ENCODE measurements around the gene TMEM38A. TPM values are rescaled to one million over a fixed set of nuclear protein-coding genes. Genes with fewer than 3 reads are reported as not detected.

TMEM38A gene, protein sequence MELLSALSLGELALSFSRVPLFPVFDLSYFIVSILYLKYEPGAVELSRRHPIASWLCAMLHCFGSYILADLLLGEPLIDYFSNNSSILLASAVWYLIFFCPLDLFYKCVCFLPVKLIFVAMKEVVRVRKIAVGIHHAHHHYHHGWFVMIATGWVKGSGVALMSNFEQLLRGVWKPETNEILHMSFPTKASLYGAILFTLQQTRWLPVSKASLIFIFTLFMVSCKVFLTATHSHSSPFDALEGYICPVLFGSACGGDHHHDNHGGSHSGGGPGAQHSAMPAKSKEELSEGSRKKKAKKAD
- total RNA-seq = 3.5 TPM

DNA sequence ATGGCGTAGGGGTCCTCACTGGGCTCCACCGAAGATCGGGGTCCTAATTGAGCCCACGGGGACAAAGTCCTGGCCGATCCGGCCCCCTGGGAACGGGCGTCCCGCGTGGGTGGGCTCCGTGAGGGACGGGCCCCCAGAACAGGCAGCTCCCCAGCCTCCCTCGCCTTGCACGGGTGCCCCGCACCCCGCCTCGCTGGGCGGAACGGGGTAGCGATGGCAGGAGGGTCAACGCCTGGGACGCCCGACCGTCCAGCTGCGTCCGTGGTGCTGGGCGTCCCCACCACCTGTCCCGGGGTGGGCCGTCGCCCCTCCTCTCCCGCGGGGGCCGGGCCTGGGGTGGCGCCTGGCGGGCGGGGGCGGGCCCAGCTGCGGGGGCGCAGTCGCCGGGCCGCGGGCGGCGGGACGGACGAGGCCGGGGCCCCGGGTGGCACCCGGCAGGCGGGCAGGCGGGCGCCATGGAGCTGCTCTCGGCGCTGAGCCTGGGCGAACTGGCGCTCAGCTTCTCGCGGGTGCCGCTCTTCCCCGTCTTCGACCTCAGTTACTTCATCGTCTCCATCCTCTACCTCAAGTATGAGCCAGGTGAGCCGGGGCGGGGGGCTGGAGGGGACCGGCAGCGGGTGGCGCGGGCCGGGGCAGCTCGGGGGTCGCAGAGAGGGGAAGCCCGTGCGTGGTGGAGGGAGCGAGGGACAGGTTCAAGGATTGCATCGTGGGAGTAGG is at the start of gene TMEM38A:
Gene TMEM38A, plus strand, starts transcription at position 377 of the 717 bp plus-strand sequence. Its CDS starts 79 bp downstream, at position 456.
- DNase-seq (ENCODE audit: low spot score) = peak; percentile 69
- peak; percentile 23 for ATAC-seq
- intact Hi-C loops (cut with DNase I) = no loop called here

DNA sequence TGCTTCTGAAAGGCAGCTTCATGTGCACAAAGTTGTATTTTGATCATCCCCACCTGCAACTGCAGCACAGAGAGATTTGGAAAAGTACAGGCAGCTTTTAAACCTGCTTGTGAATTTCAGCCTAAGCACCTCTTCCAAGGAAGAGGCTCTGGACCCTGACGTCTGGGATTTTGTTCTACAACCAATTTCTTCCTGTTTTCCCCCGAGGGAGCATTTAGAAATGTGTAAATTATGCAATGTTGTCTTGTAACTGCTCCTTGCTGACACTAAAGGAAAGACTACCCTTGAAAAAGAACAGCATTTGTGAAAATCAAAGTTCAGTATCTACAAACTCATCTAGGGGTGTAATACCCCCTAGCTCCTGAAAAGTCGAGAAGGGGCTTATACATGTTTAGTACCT is 48.3 kb upstream of the TMEM38A start:
- ATAC-seq = no peak
- no peak for DNase-seq (ENCODE audit: low spot score)
- intact Hi-C loops (cut with DNase I) = no loop called here

DNA sequence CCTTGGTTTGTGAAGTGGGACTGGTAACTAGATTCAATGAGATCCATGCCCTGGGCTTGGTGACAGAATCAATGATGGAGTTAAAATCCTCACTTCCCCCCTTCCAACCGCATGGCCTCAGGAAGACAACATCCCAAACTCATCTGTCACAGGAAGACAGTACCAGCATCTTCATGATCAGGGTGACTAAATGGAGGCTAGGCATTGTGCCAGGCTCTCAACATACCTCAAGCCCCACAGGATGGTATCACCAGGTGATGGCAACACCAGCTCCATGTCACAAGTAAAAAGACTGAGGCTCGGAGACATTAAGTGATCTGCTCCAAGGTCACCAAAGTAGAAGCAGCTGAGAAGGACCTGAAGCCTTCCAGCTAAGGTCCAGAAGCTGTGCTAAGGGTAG is 47.1 kb upstream of the TMEM38A start:
- intact Hi-C loops (cut with DNase I) = loop anchor here (2.0 kb wide), 1 partner anchor 25 kb away; no protein-coding TSS in a partner anchor
- no peak for DNase-seq (ENCODE audit: low spot score)
- no peak for ATAC-seq

DNA sequence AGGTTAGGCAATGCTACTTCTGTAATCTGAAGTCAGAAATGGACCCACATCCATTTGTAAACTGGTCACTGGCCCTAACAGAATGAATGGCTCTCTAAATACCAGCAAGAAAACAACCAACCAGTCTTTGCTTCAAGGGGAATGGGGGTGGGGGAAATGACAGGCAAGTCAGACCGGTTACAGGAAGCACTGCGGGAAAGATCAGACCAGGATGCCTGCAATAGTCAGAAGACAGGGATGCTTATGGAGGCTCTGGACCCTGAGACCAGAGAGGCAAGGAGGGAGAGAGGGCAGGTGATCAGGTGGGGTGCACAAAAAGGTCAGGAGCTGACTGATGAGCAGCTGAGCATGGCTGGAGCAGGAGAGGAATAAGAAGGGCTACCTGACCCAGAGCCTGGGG is 46.0 kb upstream of the TMEM38A start:
- no peak for ATAC-seq

DNA sequence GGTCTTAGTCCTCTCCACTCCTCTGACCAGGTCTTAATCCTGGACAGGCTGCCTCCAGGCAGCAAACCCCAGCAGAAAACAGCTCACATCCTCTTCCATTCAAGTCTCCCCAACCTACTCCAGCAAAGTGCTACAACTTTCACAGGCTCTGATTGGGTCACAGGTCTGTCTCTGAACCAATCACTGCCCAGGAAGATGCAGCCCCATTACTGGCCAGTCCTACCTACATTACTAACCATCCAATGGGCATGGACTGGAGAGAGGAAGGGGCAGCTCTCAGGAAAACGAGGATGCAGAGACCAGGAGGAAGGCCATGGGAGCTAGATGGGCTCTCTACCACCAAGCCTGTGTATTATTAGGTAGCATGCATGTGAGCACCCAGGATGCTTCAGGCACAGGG is 45.1 kb upstream of the TMEM38A start:
- intact Hi-C loops (cut with DNase I) = loop anchor here (2.0 kb wide), 1 partner anchor 23 kb away; no protein-coding TSS in a partner anchor
- ATAC-seq (no peak), DNase-seq (ENCODE audit: low spot score) (no peak)

More for the DNA sequence above, 46.0 kb upstream of the TMEM38A start:
- intact Hi-C loops (cut with DNase I) = loop anchor here (2.0 kb wide), 1 partner anchor 24 kb away; no protein-coding TSS in a partner anchor
- DNase-seq (ENCODE audit: low spot score) = no peak

DNA sequence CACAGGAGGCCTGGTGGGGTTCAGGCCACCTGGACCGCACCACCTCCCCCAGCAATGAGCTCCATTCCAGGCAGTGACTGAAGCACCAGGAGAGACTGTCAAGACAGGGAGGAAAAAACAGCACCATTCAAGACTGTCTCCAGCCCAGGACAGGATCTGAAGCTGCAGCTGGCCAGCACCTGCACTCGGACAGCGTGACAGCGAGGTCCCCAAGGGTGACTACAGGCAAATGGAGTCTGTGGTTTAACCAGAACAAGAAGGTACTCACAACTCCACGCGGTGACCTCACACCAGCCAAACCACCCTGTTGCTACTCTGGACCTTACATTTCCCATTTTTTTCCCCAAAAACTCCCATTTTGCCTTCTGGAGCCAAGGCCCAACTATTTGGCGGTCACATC is 42.7 kb upstream of the TMEM38A start:
- intact Hi-C loops (cut with DNase I) = no loop called here
- ATAC-seq (no peak), DNase-seq (ENCODE audit: low spot score) (no peak)

DNA sequence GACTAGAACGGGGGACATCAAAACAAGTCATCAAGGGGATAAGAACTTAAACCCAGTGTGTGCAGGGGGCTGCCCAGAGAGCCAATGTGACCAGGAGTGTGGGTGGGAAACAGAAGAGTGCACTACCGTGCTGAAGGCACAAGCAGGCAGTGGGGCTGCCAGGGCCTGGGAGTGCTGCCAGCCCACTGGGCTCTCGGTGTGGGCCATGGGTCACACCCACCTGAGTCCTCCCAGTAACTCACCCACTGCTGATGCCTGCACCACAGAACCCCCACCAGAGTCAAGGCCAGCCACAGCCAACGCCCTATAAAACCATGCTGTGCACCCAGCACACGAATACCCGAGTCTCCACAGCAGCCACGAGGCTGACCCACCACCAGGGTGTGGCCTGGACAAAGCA is 41.5 kb upstream of the TMEM38A start:
- DNase-seq (ENCODE audit: low spot score) (no peak), ATAC-seq (peak; percentile 40)
- intact Hi-C loops (cut with DNase I) = no loop called here

DNA sequence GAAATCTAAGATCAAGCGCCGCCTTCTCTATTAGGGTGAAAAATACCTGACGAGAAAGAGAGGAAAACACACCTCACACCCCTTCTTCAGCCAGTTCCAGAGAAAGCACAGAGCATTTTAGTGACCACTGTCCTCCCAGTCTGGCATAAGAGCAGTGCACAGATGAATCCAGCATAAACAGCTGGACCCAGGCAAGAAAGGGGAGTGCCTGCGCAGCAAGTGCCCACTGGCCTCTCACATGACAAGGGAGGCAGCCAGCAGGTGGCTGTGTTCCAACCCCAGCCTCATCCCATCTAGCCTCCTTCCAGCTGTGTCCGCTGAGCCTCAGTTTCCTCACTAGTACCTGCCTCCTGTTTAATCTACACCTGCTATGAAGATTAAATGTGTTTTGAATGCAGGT is 40.9 kb upstream of the TMEM38A start:
- DNase-seq (ENCODE audit: low spot score) (no peak), ATAC-seq (peak; percentile 33)
- intact Hi-C loops (cut with DNase I) = no loop called here

DNA sequence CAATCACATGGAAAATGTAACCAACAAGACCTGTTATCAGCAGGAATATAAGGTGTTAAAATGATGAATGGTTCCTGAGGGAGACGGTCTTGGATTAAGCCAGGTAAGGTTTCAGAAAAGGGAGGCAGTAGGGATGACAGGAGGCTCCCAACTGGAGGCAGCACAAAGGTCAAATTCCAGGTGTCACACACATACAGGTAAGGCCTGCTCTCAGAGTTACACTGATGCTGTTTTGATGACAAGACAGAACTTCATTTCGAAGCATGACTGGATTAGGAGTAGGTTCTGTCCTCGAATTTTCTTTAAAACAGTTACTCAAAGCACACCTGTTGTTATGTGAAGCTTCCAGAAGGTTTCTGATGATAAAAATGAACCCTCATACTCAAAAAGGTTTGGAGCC is 40.4 kb upstream of the TMEM38A start:
- no peak for ATAC-seq
- DNase-seq (ENCODE audit: low spot score) = no peak
- intact Hi-C loops (cut with DNase I) = no loop called here

DNA sequence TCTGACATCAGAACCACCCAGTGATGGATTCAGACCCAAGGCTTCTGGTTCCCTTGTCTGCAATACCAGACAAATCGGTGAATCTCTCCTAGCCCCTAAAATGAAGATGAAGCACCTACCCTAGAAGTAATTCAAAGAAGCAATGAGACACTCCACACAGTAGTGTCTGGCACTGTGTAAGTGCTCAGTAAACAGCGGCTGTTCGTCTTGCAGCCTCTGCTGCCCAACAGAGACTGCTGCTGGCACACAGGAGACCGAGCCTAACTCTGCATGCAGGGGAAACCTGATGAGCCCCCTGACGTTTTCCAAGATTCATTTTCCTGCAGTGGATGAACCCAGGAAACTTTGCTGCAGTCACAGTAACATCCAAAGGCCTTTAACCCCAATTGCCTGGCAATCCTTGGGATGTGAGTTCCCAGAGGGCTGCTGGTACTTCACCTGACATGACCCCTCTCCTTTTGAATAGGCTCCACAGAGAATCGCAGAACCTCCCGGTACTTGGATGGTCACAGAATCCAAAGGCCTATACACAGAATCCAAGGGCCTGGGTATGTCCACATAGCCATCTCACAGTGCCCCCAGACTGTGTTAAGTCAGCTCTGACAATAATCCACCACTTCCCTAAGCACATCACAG is 39.7 kb upstream of the TMEM38A start:
- intact Hi-C loops (cut with DNase I) = no loop called here
- ATAC-seq (peak; percentile 12), DNase-seq (ENCODE audit: low spot score) (no peak)

DNA sequence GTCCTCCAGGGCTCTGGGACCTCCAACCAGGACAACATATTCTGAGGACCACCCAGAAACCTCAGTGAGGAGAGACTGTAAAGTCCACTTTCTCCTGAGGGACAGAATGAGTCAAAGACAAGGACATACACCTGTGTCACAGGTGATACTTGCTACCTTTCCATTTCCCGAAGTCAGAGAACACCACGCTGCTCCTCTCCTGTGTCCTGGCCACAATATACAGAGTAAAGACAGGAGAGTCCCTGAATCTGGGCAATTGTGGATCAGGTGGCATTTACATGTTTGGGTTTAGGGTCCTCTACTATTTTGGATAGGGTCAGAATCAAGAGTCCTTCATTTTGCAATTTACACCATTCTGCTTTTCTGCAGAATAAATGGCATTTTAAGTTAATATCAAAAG is 37.9 kb upstream of the TMEM38A start:
- no peak for DNase-seq (ENCODE audit: low spot score)
- no peak for ATAC-seq
- intact Hi-C loops (cut with DNase I) = no loop called here

DNA sequence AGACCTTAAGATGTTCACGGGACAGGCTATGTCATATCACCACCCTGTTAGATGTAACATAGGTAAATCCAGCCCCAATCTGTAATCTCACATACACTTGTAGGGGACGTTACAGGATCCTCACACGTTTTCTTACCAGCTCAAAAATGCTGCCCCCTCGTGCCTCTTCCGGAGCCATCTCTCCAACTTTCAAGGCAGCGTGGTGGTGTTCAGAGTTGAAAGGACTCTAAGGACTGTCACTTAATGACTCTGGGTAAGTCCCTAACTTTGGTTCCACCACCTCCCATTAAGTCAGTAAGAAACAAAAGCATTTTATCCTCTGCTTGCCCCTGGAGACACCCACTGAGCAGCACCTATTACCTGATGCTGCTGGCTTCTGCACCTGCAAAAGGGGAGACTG is 37.4 kb upstream of the TMEM38A start:
- ATAC-seq = no peak
- intact Hi-C loops (cut with DNase I) = no loop called here
- no peak for DNase-seq (ENCODE audit: low spot score)

DNA sequence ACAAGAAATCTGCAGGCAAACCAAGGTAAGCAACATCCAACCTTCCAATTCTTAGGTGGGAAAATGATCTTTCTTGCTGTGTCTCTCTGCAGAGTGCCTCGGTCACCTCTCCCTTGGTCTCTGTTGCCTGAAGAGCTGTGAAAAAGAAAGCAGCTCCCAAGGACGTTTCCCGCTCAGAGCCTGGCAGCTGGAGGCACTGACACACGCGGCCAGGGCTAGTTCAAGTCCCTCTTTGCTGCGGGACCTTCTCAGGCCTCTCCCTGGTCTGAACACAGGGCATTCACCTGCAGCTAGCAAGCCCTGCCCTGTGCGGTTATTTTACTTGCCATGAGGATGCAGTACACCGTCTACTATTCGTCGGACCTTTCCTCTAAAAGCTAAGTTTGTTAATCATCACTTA is 36.7 kb upstream of the TMEM38A start:
- DNase-seq (ENCODE audit: low spot score) (no peak), ATAC-seq (no peak)
- intact Hi-C loops (cut with DNase I) = no loop called here

DNA sequence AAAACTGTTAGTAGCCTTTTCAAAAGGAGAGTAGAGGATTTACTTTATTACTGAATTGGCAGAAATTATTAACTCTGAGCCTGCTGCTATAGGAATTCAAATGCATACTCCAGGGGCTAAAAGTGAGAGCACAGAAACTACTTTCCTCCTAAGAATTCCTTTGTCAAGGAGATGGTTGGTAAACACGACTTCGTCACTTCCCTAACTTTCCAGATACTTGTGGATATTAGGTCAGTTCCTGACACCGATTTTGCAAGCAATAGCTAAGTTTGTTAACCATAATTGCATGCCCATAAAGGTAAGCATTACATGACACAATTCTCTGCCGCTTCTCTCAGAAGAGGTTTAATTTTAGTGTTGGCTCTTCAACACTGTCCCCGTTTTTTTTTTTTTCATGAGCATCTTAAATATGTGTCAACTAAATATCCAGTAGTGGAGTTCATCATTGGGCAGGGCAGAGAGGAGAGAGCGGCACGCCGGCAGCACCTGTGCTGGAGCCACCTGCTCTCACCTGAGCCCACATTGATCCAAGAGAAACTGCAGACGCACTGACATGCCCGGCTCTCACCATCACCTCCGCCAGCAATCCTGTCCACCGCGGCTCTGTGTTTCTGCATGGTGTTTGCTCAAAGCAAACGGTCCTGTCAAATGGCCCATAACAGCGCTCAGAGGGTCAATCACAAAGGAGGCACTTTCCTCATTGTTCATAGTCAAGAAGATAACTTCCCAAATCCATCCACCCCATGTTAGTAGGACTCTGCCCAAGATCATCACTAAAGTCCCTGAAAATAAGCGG is 35.6 kb upstream of the TMEM38A start:
- ATAC-seq = no peak
- intact Hi-C loops (cut with DNase I) = no loop called here
- no peak for DNase-seq (ENCODE audit: low spot score)

DNA sequence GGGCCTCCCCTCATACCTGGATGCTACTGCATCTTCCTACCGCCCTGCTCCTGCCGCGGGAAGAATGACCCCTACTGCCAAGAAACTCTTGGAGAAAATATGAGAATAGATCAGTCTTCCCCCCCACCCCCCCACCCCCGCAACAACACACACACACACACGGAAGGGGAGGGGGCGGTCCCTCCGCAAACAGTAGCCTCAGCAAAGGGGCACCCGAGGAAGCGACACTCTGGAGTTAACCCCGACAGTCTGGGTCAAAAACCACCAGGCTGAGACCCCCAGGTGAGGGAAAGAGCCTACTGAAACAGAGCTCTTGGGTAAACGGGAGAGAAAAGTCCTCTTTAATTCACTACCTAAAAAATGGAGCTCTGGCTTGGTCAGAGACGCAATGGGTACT is 34.1 kb upstream of the TMEM38A start:
- no peak for ATAC-seq

DNA sequence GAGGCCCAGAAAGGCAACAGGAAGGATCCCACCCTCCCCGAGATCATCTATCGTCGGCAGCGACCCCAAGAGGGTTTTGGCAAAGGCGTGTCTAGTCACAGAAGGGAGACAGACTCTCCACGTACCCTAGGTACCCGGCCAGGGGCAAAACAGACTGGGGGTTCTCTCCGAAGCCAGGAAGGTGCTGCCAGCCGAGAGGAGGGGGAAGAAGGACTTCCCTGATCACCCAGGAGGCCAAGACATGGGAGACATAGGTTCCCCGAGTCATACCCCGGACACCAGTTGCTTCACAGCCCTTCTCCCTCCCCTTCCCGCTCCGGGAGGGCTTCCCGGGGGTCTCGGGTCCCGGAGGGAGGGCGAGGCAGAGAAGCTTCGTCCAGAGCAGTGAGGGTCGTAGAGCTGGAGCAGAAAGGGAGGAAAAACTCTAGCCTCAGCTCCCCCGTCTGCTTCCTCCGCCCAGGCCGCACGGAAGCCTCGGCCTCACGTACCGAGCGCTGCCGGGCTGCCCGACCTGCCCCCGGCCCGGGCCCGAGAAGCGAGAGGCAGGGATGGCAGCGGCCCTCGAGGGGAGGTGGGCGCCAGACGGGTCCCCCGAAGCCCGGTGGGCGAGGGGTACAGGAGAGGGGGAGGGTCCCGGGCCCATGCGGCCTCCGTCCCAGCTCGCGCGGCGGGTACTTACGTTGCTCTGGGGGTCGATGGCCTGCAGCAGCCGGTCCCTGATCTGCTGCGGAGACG is 33.6 kb upstream of the TMEM38A start:
- peak; percentile 68 for DNase-seq (ENCODE audit: low spot score)
- no peak for ATAC-seq
- intact Hi-C loops (cut with DNase I) = loop anchor here (2.0 kb wide), 1 partner anchor 55 kb away; the partner anchor contains the start of gene SLC35E1

More for the DNA sequence above, 34.1 kb upstream of the TMEM38A start:
- DNase-seq (ENCODE audit: low spot score) = no peak
- intact Hi-C loops (cut with DNase I) = loop anchor here (2.0 kb wide), 1 partner anchor 54 kb away; the partner anchor contains the start of gene SLC35E1

DNA sequence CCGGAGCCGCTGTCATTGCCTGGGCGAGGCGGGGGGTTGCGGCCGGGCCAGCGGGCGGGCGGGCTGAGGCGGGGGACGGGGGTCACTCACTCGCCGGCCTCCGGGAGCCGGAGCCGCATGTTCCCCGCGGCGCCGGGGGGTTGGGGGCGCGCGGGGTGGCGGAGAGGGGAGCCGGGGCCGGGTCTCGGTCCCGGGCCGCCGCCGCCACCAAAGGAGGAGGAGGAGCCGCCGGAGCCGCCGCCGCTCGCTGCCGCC is 33.1 kb upstream of the TMEM38A start:
- intact Hi-C loops (cut with DNase I) = loop anchor here (2.0 kb wide), 1 partner anchor 55 kb away; the partner anchor contains the start of gene SLC35E1
- no peak for ATAC-seq
- no peak for DNase-seq (ENCODE audit: low spot score)

DNA sequence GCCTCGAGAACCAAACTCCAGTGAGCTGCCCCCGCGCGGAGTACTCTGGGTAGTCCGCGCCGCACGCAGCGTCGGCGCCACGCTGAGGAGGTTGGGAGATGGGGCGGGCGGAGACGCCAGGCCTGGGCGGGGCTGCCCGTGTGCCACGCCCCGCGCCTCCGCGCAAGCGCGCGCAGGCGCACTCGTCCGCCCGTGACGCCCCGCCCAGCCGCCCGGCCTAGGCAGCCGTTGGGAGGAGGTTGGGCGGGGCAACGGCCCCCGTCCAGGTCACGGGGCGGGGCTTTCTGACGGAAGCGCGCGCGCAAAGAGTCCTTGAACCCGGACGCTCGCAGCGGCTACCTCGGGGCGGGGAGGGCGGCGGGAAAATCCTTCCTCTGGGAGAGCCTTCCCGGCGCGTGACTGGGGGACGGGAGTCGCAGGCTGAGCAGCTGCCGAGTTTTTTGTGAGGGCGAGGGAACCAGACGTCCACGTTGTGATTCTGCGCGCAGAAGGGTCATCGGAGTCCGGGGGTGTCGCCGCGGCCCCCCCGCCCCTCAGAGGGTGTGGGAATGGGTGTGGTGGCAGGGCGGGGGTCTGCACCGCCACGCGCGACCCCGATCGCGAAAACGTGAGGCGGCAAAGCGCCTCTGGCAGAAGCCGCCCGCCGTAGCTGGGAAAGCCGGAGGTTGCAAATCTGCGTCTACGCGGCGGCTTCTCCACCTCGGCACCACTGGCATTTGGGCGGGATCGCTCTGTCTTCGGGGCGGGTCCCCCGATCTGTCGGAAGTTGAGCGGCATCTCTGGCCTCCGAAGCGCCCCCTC is 32.6 kb upstream of the TMEM38A start, which contains the start of gene MED26:
Gene MED26, minus strand, starts transcription at position 22 of the 801 bp plus-strand sequence. CDS start 261 bp downstream, outside the sequence.
- intact Hi-C loops (cut with DNase I) = no loop called here
- ATAC-seq = peak; percentile 96
- DNase-seq (ENCODE audit: low spot score) = peak; percentile 98

Measured in sciatic nerve (tissue), 2 donors.